ENCODE data around the gene APOC1.

The APOC1 gene

DNA sequence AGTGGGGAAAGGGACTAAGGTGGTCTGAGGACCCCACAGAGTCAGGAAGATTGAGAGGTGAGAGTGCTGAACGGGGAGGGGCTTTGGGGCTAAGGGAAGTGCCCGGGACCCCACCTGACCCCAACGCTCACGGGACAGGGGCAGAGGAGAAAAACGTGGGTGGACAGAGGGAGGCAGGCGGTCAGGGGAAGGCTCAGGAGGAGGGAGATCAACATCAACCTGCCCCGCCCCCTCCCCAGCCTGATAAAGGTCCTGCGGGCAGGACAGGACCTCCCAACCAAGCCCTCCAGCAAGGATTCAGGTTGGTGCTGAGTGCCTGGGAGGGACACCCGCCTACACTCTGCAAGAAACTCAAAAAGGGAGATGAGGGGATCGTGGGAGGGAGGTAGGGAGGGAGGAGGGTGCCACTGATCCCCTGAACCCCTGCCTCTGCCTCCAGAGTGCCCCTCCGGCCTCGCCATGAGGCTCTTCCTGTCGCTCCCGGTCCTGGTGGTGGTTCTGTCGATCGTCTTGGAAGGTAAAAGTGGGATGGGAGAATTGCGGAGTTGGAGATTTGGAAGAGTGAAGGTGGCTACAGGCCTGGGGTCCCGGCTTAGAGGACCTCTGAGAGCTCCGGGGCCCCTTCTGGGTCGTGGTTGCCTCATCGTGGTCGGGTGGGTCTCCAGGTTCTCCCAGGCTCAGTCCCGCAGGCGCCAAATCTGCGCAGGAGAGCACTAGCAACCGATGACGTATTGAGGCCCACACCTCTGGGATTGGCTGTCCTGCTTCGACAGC lies at the start of gene APOC1:
APOC1 (plus strand) TSS at position 176 of the 774 bp plus-strand sequence; CDS start at position 460, 284 bp downstream.
- DNase-seq (ENCODE audit: low read depth), result peak; percentile 82
- peak within 1 kb of the TSS; percentile 62 for H3K4me3 ChIP-seq (ENCODE audit: low read depth, low read length)

DNA sequence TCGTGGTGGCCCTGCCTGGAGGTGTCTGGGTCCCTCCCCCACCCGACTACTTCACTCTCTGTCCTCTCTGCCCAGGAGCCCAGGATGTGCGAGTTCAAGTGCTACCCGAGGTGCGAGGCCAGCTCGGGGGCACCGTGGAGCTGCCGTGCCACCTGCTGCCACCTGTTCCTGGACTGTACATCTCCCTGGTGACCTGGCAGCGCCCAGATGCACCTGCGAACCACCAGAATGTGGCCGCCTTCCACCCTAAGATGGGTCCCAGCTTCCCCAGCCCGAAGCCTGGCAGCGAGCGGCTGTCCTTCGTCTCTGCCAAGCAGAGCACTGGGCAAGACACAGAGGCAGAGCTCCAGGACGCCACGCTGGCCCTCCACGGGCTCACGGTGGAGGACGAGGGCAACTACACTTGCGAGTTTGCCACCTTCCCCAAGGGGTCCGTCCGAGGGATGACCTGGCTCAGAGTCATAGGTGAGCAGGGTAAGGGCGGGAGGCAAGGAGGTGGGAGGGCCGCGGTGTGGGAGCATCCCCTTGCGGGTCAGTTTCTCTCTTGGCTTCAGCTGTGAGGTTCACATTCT lies 49.1 kb upstream of the APOC1 start:
- H3K4me3 ChIP-seq (ENCODE audit: low read depth, low read length), result no peak overlapping the region
- TF ChIP-seq, protein P1, sequence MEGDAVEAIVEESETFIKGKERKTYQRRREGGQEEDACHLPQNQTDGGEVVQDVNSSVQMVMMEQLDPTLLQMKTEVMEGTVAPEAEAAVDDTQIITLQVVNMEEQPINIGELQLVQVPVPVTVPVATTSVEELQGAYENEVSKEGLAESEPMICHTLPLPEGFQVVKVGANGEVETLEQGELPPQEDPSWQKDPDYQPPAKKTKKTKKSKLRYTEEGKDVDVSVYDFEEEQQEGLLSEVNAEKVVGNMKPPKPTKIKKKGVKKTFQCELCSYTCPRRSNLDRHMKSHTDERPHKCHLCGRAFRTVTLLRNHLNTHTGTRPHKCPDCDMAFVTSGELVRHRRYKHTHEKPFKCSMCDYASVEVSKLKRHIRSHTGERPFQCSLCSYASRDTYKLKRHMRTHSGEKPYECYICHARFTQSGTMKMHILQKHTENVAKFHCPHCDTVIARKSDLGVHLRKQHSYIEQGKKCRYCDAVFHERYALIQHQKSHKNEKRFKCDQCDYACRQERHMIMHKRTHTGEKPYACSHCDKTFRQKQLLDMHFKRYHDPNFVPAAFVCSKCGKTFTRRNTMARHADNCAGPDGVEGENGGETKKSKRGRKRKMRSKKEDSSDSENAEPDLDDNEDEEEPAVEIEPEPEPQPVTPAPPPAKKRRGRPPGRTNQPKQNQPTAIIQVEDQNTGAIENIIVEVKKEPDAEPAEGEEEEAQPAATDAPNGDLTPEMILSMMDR (IDR thresholded peaks at IDR 0.05; ENCODE audit: insufficient read depth, low read depth, low read length, missing control alignments), result no peak
- DNase-seq (ENCODE audit: low read depth), result no peak

DNA sequence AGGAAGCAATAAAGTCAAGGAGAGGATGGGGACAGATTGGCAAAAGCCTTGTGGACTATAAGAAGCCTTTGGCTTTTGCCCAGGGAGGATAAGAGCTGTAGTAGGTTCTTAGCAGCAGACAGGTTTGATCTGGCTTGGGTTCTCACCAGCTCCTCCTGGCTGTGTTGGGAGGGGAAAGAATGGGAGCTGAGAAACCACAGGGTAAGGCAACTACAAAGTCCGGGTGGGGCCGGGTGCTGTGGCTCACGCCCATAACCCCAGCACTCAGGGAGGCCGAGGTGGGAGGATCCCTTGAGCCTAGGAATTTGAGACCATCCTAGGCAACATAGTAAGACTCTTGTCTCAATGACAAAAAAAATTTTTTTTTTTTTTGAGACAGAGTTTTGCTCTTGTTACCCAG lies 47.7 kb upstream of the APOC1 start:
- TF ChIP-seq, protein P1 (IDR thresholded peaks at IDR 0.05; ENCODE audit: insufficient read depth, low read depth, low read length, missing control alignments), result no peak
- no peak overlapping the region for H3K4me3 ChIP-seq (ENCODE audit: low read depth, low read length)
- no peak for DNase-seq (ENCODE audit: low read depth)

DNA sequence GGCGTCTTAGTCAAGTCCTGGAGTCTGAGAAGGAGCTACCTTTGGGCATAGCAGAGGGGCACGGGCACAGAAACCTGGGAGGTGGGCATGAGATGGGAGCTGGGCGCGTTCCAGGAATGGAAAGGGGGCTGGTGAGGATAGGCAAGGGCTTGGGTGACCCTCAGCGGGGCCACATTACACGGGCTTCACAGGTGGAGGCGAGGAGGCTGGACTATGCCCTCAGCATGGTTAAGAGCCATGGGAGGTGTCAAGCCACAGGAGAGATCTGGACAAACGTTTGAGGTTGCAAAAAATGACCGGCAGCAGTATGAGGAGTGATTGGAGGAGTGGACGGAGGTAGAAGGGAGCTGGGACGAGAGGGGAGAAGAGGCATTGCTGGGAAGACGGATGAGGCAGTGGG lies 46.8 kb upstream of the APOC1 start:
- DNase-seq (ENCODE audit: low read depth), result no peak
- TF ChIP-seq, protein P1 (IDR thresholded peaks at IDR 0.05; ENCODE audit: insufficient read depth, low read depth, low read length, missing control alignments), result no peak
- no peak overlapping the region for H3K4me3 ChIP-seq (ENCODE audit: low read depth, low read length)

DNA sequence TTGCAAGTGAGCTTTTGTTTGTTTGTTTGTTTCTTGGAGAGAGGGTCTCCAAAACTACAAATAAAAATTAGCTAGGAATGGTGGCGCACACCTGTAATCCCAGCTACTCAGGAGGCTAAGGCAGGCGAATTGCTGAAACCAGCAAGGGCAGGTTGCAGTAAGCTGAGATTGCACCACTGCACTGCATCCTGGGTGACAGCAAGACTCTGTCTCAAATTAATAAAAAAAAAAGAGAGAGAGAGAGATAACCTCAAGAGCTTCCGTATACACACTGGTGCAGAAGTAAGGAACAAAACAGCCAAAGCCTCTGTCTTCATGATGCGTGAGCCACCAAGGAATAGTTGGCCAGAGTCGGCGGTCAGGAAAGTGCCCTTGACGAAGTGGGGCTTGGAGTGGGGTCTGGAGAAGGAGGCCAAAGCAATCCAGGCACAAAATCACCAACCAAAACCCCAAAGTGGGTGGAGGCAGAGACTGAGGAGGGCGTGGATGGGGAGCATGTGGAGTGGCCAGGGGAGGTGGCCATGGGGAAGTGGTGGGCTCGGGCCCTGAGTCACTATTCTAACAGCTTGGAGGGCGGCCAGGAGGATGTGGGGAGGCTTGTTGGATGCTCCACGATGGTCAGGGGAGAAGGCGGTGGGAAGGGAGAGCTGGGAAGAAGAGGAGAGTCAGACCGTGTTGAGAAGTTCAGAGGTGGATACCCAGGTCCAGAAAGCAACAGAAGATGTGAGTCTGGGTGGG lies 44.5 kb upstream of the APOC1 start:
- DNase-seq (ENCODE audit: low read depth), result no peak

DNA sequence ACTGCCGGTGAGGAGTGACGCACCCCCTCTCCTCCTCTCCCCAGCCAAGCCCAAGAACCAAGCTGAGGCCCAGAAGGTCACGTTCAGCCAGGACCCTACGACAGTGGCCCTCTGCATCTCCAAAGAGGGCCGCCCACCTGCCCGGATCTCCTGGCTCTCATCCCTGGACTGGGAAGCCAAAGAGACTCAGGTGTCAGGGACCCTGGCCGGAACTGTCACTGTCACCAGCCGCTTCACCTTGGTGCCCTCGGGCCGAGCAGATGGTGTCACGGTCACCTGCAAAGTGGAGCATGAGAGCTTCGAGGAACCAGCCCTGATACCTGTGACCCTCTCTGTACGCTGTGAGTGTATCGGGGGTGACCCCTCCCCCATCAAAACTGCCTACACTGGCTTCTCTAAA lies 42.6 kb upstream of the APOC1 start:
- TF ChIP-seq, protein P1 (IDR thresholded peaks at IDR 0.05; ENCODE audit: insufficient read depth, low read depth, low read length, missing control alignments), result no peak
- DNase-seq (ENCODE audit: low read depth), result no peak
- H3K4me3 ChIP-seq (ENCODE audit: low read depth, low read length), result no peak overlapping the region

More for the DNA sequence above, 44.5 kb upstream of the APOC1 start:
- no peak overlapping the region for H3K4me3 ChIP-seq (ENCODE audit: low read depth, low read length)
- TF ChIP-seq, protein P1 (IDR thresholded peaks at IDR 0.05; ENCODE audit: insufficient read depth, low read depth, low read length, missing control alignments), result no peak

DNA sequence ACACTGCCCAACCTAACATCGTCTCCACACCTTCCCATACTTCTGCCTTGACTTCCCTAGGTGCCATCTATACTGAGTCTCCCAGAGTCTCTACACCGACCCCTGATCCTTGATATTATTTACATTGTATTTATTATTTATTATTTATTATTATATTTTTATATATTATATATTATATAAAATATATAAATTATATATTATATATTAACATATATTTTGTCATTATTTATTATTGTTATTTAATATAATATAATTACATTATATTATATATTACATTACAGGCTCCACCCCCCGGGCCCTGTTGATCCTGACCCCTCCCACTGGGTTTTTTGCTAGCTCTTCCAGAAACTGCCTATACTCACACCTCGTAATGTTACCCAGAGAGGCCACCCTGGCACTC lies 41.7 kb upstream of the APOC1 start:
- DNase-seq (ENCODE audit: low read depth), result no peak
- no peak overlapping the region for H3K4me3 ChIP-seq (ENCODE audit: low read depth, low read length)
- TF ChIP-seq, protein P1 (IDR thresholded peaks at IDR 0.05; ENCODE audit: insufficient read depth, low read depth, low read length, missing control alignments), result no peak

All from GM12865 (cell line).